H9 (cell line): ENCODE measurements around the gene NOTCH1. TPM values are rescaled to one million over a fixed set of nuclear protein-coding genes. Genes with fewer than 3 reads are reported as not detected.

Experiments
- DNase-seq: peaks from one replicate; pipeline ENCODE4 v3.0.0-alpha.2; 2017
- H2AFZ ChIP-seq: one replicate; pipeline ENCODE4 v1.6.1; 2013; ENCODE audit warnings: mild to moderate bottlenecking, low read length, control low read depth, moderate library complexity
- H2AK5ac ChIP-seq: 2 replicates; pipeline ENCODE4 v1.6.1; 2013; ENCODE audit warnings: low read length, control low read depth, mixed read lengths; ENCODE audit not compliant: insufficient read length
- H2BK120ac ChIP-seq: one replicate; pipeline ENCODE4 v1.6.1; 2013; ENCODE audit warnings: low read depth, mild to moderate bottlenecking, low read length, control low read depth, inconsistent platforms; ENCODE audit not compliant: poor library complexity, severe bottlenecking
- H2BK12ac ChIP-seq: 2 replicates; pipeline ENCODE4 v1.6.1; 2013; ENCODE audit warnings: low read length, control low read depth, mixed read lengths, low read depth; ENCODE audit not compliant: insufficient read length
- H2BK15ac ChIP-seq: 2 replicates; pipeline ENCODE4 v1.6.1; 2013; ENCODE audit warnings: low read depth, low read length, control low read depth
- H2BK20ac ChIP-seq: one replicate; pipeline ENCODE4 v1.6.1; 2013; ENCODE audit warnings: low read depth, mild to moderate bottlenecking, low read length, control low read depth, inconsistent platforms; ENCODE audit not compliant: poor library complexity, severe bottlenecking
- H2BK5ac ChIP-seq: 2 replicates; pipeline ENCODE4 v1.6.1; 2013; ENCODE audit warnings: low read length, control low read depth, mixed read lengths; ENCODE audit not compliant: insufficient read length
- H3K14ac ChIP-seq: 2 replicates; pipeline ENCODE4 v1.6.1; 2013; ENCODE audit warnings: low read length, control low read depth; ENCODE audit not compliant: insufficient read depth
- H3K18ac ChIP-seq: 2 replicates; pipeline ENCODE4 v1.6.1; 2013; ENCODE audit warnings: low read depth, mild to moderate bottlenecking, mixed read lengths, low read length, control low read depth; ENCODE audit not compliant: insufficient read length
- H3K23ac ChIP-seq: 2 replicates; pipeline ENCODE4 v1.6.1; 2013; ENCODE audit warnings: low read length, control low read depth, mixed read lengths, low read depth; ENCODE audit not compliant: insufficient read length
- H3K23me2 ChIP-seq: 2 replicates; pipeline ENCODE4 v1.6.1; 2013; ENCODE audit warnings: low read depth, mild to moderate bottlenecking, mixed read lengths, low read length, control low read depth; ENCODE audit not compliant: insufficient read length, poor library complexity, severe bottlenecking
- H3K27ac ChIP-seq: 2 replicates; pipeline ENCODE4 v1.5.1; 2013; ENCODE audit warnings: low read length, control low read depth, mixed read lengths, low read depth; ENCODE audit not compliant: insufficient read length
- H3K27me3 ChIP-seq: 2 replicates; pipeline ENCODE4 v1.6.1; 2013; ENCODE audit warnings: low read length, control low read depth, inconsistent platforms; ENCODE audit not compliant: insufficient read depth
- H3K4ac ChIP-seq: 2 replicates; pipeline ENCODE4 v1.6.1; 2013; ENCODE audit warnings: low read depth, mild to moderate bottlenecking, control low read depth, inconsistent platforms, low read length, moderate library complexity
- H3K4me1 ChIP-seq: 2 replicates; pipeline ENCODE4 v1.6.1; 2013; ENCODE audit warnings: low read length, control low read depth, inconsistent platforms; ENCODE audit not compliant: insufficient read depth
- H3K4me2 ChIP-seq: 2 replicates; pipeline ENCODE4 v1.6.1; 2013; ENCODE audit warnings: low read length, control low read depth, mixed read lengths; ENCODE audit not compliant: insufficient read length, insufficient read depth
- H3K56ac ChIP-seq: 2 replicates; pipeline ENCODE4 v1.6.1; 2013; ENCODE audit warnings: low read depth, mild to moderate bottlenecking, mixed read lengths, low read length, control low read depth; ENCODE audit not compliant: insufficient read length
- H3K79me1 ChIP-seq: 2 replicates; pipeline ENCODE4 v1.6.1; 2013; ENCODE audit warnings: low read depth, mild to moderate bottlenecking, moderate library complexity, low read length, control low read depth, inconsistent platforms; ENCODE audit not compliant: insufficient read depth, poor library complexity, severe bottlenecking
- H3K79me2 ChIP-seq: 2 replicates; pipeline ENCODE4 v1.6.1; 2013; ENCODE audit warnings: low read length, control low read depth, inconsistent platforms; ENCODE audit not compliant: insufficient read depth
- H3K9ac ChIP-seq: 2 replicates; pipeline ENCODE4 v1.6.1; 2013; ENCODE audit warnings: low read length, control low read depth, mixed read lengths; ENCODE audit not compliant: insufficient read length; ENCODE audit errors: extremely low read depth
- H3K9me3 ChIP-seq: one replicate; pipeline ENCODE4 v1.6.1; 2013; ENCODE audit warnings: low read depth, low read length, inconsistent platforms; ENCODE audit not compliant: control insufficient read depth
- H3T11ph ChIP-seq: one replicate; pipeline ENCODE4 v1.6.1; 2013; ENCODE audit warnings: mild to moderate bottlenecking, low read length, control low read depth, inconsistent platforms
- H4K20me1 ChIP-seq: one replicate; pipeline ENCODE4 v1.6.1; 2013; ENCODE audit not compliant: control insufficient read depth, insufficient read length, insufficient read depth
- H4K5ac ChIP-seq: 2 replicates; pipeline ENCODE4 v1.6.1; 2013; ENCODE audit warnings: low read depth, mild to moderate bottlenecking, mixed read lengths, low read length, control low read depth; ENCODE audit not compliant: insufficient read length
- H4K8ac ChIP-seq: replicated peaks from 2 replicates; pipeline ENCODE4 v1.6.1; 2013; ENCODE audit warnings: low read length, control low read depth, mixed read lengths, low read depth; ENCODE audit not compliant: insufficient read length
- H4K91ac ChIP-seq: 2 replicates; pipeline ENCODE4 v1.6.1; 2013; ENCODE audit warnings: low read depth, mild to moderate bottlenecking, moderate library complexity, mixed read lengths, low read length, control low read depth; ENCODE audit not compliant: insufficient read length
- H3K27ac Mint-ChIP-seq, 3 experiments: 2 replicates in 2 of 3; 3 replicates in 1 of 3; pipeline ENCODE4 v1.8.0; 2020 to 2021; ENCODE audit warnings: mixed read lengths in 3 of 3, mild to moderate bottlenecking in 1 of 3, moderate library complexity in 1 of 3
- H3K27me3 Mint-ChIP-seq: 2 replicates; pipeline ENCODE4 v1.8.0; 2021; ENCODE audit warnings: low read depth, mild to moderate bottlenecking, moderate library complexity, mixed read lengths
- H3K36me3 Mint-ChIP-seq, 3 experiments: 2 replicates in 2 of 3; 3 replicates in 1 of 3; pipeline ENCODE4 v1.8.0; 2020 to 2021; ENCODE audit warnings: low read depth in 3 of 3, mixed read lengths in 3 of 3; ENCODE audit not compliant: insufficient read depth in 1 of 3
- H3K4me1 Mint-ChIP-seq, 2 experiments: 2 replicates each; pipeline ENCODE4 v1.8.0; 2020; ENCODE audit warnings: mixed read lengths in 2 of 2
- H3K4me3 Mint-ChIP-seq, 2 experiments: 2 replicates in 1 of 2; 3 replicates in 1 of 2; pipeline ENCODE4 v1.8.0; 2020 to 2021; ENCODE audit warnings: mild to moderate bottlenecking in 2 of 2, mixed read lengths in 2 of 2, moderate library complexity in 1 of 2
- H3K9me3 Mint-ChIP-seq, 2 experiments: 2 replicates in 1 of 2; 3 replicates in 1 of 2; pipeline ENCODE4 v1.8.0; 2020; ENCODE audit warnings: mild to moderate bottlenecking in 2 of 2, mixed read lengths in 2 of 2, moderate library complexity in 1 of 2
- WGBS: extraction: QIAGEN DNeasy Blood & Tissue Kit; methylation state at CpG from one replicate; pipeline ENCODE4 v1.1.7; 2013; ENCODE audit warnings: missing lambda C conversion rate, low lambda C conversion rate, mixed read lengths; ENCODE audit not compliant: insufficient read length; ENCODE audit errors: extremely low coverage; 5-methylcytosine and 5-hydroxymethylcytosine counted together
- total RNA-seq: library from RNA; stranded (reverse); gene quantifications from 2 replicates; pipeline ENCODE4 v1.2.1, GENCODE V29; 2021
- TF ChIP-seq, protein P1 (sequence below): fragments of 200-600 bp; sonication (generic); conservative IDR thresholded peaks from 3 replicates; pipeline ENCODE4 v1.8.0; 2021; ENCODE audit warnings: antibody characterized with exemption, mild to moderate bottlenecking

Gene NOTCH1
- total RNA-seq, 1 experiment from 2014 or later, result 71.6 TPM

DNA sequence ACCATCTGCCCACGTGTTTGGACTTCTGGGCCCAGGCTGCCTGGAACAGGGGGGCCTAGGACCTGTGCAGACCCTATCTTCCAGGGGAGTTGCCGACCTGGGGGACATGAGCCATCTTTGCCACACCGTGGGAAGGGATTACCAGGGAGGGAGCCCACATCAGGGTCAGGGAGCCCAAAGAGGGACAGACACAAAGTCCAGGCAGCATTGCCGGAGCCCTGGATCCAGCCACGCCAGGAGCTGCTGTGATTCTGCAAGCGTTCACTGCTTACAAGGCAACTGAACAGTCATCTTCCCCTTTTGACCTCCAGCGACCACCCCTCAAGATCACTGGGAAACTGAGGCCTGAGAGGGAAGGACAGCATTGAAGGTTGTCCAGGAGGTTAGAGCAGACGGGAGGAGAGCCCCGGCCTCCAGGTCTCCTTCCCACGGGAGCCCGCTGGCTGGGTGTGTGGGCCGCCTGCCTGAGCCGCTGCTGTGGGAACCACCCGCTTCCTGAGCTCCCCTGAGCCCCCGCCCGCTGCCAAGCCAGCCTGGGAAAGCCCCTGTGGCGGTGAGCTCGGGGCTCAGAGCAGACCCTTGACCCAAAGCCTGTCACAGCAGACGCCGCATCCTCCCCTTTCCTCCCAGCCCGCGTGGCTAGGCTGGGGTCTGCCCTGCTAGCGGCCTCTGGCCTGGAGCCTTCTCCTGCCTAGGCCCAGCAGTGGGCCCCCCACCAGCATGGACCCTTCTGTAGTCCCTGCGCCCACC, 17.1 kb upstream of the NOTCH1 start:
- Histone ChIP-seq H2AFZ (no peak overlapping the region), H4K20me1 (no peaks in the 10 kb centered on the region), H2AK5ac (no peak overlapping the region), H2BK12ac (no peak overlapping the region), H3K23me2 (no peaks in the 10 kb centered on the region), H3K18ac (no peak overlapping the region), H4K91ac (no peak overlapping the region), H3K9ac (no peak overlapping the region), H3K79me1 (no peaks in the 10 kb centered on the region), H2BK5ac (no peak overlapping the region), H3K4me1 (no peaks in the 10 kb centered on the region), H3K4ac (no peak overlapping the region), H2BK20ac (no peak overlapping the region), H3K14ac (no peak overlapping the region), H2BK15ac (no peak overlapping the region), H3K9me3 (peaks cover 8% of the 10 kb centered on the region), H3K27me3 (no peaks in the 10 kb centered on the region), H3T11ph (no peak overlapping the region), H3K4me2 (no peak overlapping the region), H3K79me2 (no peaks in the 10 kb centered on the region), H3K56ac (no peak overlapping the region), H3K27ac (no peak overlapping the region), H3K23ac (no peak overlapping the region), H4K8ac (no peak overlapping the region), H2BK120ac (no peak overlapping the region), H4K5ac (no peak overlapping the region)
- WGBS, result no CpG with 5 or more reads among the region's 24 CpGs
- H3K27ac Mint-ChIP-seq, result no peak overlapping the region
- H3K9me3 Mint-ChIP-seq, result peaks cover 27% of the 10 kb centered on the region in 2 experiments
- peaks cover 22 to 24% of the 10 kb centered on the region in 2 experiments for H3K4me1 Mint-ChIP-seq
- H3K27me3 Mint-ChIP-seq, result peaks cover 45% of the 10 kb centered on the region
- H3K4me3 Mint-ChIP-seq, result no peak overlapping the region
- peaks cover 19 to 22% (median 21%) of the 10 kb centered on the region in 3 experiments for H3K36me3 Mint-ChIP-seq
- TF ChIP-seq, protein P1, sequence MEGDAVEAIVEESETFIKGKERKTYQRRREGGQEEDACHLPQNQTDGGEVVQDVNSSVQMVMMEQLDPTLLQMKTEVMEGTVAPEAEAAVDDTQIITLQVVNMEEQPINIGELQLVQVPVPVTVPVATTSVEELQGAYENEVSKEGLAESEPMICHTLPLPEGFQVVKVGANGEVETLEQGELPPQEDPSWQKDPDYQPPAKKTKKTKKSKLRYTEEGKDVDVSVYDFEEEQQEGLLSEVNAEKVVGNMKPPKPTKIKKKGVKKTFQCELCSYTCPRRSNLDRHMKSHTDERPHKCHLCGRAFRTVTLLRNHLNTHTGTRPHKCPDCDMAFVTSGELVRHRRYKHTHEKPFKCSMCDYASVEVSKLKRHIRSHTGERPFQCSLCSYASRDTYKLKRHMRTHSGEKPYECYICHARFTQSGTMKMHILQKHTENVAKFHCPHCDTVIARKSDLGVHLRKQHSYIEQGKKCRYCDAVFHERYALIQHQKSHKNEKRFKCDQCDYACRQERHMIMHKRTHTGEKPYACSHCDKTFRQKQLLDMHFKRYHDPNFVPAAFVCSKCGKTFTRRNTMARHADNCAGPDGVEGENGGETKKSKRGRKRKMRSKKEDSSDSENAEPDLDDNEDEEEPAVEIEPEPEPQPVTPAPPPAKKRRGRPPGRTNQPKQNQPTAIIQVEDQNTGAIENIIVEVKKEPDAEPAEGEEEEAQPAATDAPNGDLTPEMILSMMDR, result no peak
- no peak for DNase-seq
